Measurements from ENCODE around the gene TSPAN15. TPM values are rescaled to one million over a fixed set of nuclear protein-coding genes. Genes with fewer than 3 reads are reported as not detected.

TSPAN15 gene
- total RNA-seq, 1 experiment from 2014 or later, result 8.3 TPM

GRCh38 chr10:69459893-69460575, 8.8 kb downstream of the TSPAN15 start (continued):
- no peak for TF ChIP-seq CTCF (IDR thresholded peaks at IDR 0.05)

- no peak for ATAC-seq
- Mint-ChIP-seq H3K27ac (peak overlapping the region; percentile 17; the same call in 1 of the 2 replicates), H3K4me1 (peaks cover 5% of the 10 kb centered on the region; the same call in 1 of the 2 replicates), H3K27me3 (ENCODE audit: low read depth) (no peaks in the 10 kb centered on the region), H3K4me3 (no peak overlapping the region), H3K36me3 (no peaks in the 10 kb centered on the region), H3K9me3 (no peaks in the 10 kb centered on the region)
- TF ChIP-seq HMGA2 (CRISPR knock-in tag; IDR thresholded peaks at IDR 0.05) (no peak), ZNF423 (CRISPR knock-in tag; IDR thresholded peaks at IDR 0.05) (no peak), ATF3 (CRISPR knock-in tag; conservative IDR thresholded peaks at IDR 0.05) (no peak), USF1 (CRISPR knock-in tag; IDR thresholded peaks at IDR 0.05) (no peak)
- ChIA-PET POLR2A (no interaction called here), CTCF (interaction anchor here (3.0 kb wide), 1 partner anchor 10 kb away, joined by 15 read pairs; the partner anchor contains the start of gene TSPAN15)
- no peak for DNase-seq (ENCODE audit: low spot score)
Measured at GRCh38 chr10:69460576-69461242, 9.4 kb downstream of the TSPAN15 start.

- CTCF ChIA-PET, result interaction anchor here (1.5 kb wide), 1 partner anchor 12 kb away, joined by 7 read pairs; no protein-coding TSS in a partner anchor
- ATAC-seq (peak; percentile 39; the same call in 1 of the 2 replicates), DNase-seq (ENCODE audit: low spot score) (no peak)
- peaks cover 5% of the 10 kb centered on the region; the same call in 1 of the 2 replicates for H3K4me1 Mint-ChIP-seq
- POLR2A ChIA-PET, result no interaction called here
- no peak overlapping the region for H3K4me3 Mint-ChIP-seq
- peak overlapping the region; percentile 17; the same call in 1 of the 2 replicates for H3K27ac Mint-ChIP-seq
- H3K9me3 Mint-ChIP-seq, result no peaks in the 10 kb centered on the region
- TF ChIP-seq CDX4 (CRISPR knock-in tag; IDR thresholded peaks at IDR 0.05; ENCODE audit: borderline replicate concordance) (no peak), RORB (CRISPR knock-in tag; IDR thresholded peaks at IDR 0.05) (no peak), ELF4 (CRISPR knock-in tag; IDR thresholded peaks at IDR 0.05; ENCODE audit: low read depth) (no peak), ZNF138 (CRISPR knock-in tag; conservative IDR thresholded peaks at IDR 0.05) (no peak), HMGA2 (CRISPR knock-in tag; IDR thresholded peaks at IDR 0.05) (no peak), CREM (CRISPR knock-in tag; IDR thresholded peaks at IDR 0.05) (no peak), ZBTB21 (CRISPR knock-in tag; IDR thresholded peaks at IDR 0.05; ENCODE audit: borderline replicate concordance) (no peak), ZNF512 (CRISPR knock-in tag; IDR thresholded peaks at IDR 0.05; ENCODE audit: borderline replicate concordance) (no peak), ZNF416 (CRISPR knock-in tag; IDR thresholded peaks at IDR 0.05) (no peak), RELA (CRISPR knock-in tag; IDR thresholded peaks at IDR 0.05; ENCODE audit: borderline replicate concordance) (no peak), SMAD4 (CRISPR knock-in tag; IDR thresholded peaks at IDR 0.05) (no peak), NFATC4 (CRISPR knock-in tag; IDR thresholded peaks at IDR 0.05) (no peak), HMGXB4 (CRISPR knock-in tag; IDR thresholded peaks at IDR 0.05) (no peak), TEAD1 (CRISPR knock-in tag; IDR thresholded peaks at IDR 0.05) (no peak), ATF3 (CRISPR knock-in tag; conservative IDR thresholded peaks at IDR 0.05) (no peak)
- H3K27me3 Mint-ChIP-seq (ENCODE audit: low read depth), result no peaks in the 10 kb centered on the region
- no peaks in the 10 kb centered on the region for H3K36me3 Mint-ChIP-seq
Measured at GRCh38 chr10:69461243-69462025, 10.2 kb downstream of the TSPAN15 start.

Data from WTC11 (cell line).